Cerebellar nuclear complex (tissue), 1 donor: Measurements from ENCODE around the gene ABAT.

ENCODE experiments used
- DNase-seq, 2 experiments: peaks; one replicate each; lab custom pipeline; 2025; lab: John Stamatoyannopoulos, UW

The ABAT gene

DNA sequence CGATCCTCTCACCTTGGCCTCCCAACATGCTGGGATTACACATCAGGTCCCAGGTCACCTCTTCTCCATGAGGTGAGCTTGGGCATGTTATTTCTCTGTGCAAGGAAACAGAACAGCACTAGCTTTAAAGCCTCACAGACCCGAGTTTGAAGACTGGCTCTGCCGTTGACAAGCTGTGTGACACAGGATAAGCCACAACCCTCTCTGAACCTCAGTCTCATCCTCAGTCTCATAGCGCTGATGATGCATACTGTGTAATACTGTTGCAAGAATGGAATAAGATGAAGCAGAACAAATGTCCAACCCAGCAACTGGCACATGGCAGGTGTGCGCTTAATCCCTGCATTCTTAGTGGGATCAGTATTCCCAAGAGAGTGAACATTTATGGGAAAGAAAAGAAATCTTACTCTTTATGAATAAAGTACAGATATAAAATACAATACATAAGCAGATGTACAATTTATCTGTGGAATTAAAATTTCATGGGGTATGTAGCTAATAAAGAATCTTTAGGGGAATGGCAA is 43.5 kb downstream of the ABAT start:
- no peak for DNase-seq

DNA sequence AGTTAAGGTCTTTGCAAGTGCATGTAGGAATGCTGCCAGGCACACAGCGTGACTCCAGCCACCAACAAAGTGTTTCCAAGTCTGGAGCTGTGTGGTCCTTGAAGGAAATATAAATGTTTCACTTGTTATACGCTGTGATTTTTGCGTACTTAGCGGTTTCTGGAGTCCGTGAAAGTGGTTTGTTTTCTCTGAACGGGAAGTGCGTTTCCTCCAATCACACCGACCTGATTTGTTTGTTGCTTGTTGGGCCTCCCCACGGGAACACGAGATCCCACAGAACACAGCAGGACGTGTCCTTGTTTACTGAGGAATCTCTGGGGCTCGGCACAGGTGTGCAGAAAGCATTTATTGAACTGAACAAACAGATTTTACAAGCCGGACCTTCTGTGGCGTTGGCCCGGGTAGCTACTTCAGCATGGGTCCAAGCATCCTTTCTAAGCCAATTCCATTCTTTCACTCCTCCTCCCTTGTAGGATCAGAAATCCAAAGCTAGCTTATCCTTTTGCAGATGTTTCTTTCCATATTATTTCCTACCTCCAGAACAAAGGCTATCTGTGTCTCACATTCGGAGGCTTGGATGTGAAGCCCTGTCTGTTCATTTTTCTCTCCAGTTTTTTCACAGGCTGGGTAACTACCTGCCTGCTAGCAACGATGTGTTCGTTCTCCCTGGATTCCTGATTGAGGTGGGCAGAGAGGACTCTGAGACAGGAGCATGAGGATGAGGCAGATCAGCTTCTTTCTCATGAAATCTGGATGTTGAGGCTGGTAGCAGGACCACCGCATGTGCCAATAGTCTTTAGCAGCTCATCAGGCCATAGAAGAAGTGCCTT is 44.6 kb downstream of the ABAT start:
- no peak for DNase-seq

DNA sequence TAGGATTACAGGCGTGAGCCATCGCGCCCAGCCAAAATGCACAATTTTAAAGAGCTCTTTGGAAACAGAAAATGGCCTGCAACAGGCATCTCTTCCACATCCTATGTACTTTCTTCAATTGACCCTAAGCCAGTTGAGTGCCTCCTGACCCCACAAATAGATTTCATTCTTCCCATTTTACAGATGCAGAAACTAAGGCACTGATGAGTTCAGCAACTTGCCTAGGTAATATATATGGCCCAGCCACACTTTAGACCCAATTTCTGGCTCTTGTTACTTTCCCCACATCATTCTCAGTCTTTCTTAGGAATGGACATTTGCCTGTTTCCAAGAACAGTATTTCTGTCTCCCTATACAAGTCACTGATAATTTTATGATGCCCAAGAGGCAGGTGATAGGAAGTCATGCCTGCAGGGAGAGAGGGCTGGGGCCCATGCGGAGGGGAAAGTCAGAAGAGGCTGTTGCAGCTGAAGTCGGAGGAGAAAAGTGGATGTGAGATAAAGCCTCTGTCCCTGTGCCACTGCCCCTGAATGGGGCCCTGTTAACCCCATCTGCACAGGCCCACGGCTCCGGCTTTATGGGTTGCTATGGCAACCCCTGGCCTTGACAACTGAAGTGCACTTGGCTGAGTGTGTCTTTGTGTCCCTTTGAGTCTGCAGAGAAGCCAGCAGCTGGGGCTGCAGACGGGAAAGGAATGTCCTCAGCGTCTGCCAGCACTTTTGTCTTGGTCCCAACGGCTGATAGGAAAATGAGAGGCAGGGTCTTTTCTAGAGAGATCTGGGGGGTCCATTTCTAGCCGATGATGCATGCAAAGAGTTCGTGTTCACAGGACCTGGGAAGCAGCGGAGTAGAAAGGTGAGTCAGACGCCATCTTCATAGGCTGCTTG is 45.9 kb downstream of the ABAT start:
- no peak for DNase-seq

DNA sequence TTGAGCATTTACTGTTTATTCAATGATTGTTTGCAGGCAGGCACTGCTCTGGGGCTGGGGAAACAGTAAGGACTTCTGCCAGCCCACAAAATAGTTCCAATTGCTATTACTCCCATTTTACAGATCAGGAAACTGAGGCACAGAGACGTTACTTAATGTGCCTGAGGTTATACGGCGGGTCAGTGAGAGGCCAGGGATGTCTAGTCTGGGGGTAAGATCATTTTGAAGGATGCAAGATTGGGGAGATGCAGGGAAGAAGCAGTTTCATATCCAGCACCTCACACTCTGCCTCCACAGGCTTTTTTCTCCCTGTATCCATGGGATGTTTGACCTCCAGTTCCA is 46.5 kb downstream of the ABAT start:
- DNase-seq = no peak

DNA sequence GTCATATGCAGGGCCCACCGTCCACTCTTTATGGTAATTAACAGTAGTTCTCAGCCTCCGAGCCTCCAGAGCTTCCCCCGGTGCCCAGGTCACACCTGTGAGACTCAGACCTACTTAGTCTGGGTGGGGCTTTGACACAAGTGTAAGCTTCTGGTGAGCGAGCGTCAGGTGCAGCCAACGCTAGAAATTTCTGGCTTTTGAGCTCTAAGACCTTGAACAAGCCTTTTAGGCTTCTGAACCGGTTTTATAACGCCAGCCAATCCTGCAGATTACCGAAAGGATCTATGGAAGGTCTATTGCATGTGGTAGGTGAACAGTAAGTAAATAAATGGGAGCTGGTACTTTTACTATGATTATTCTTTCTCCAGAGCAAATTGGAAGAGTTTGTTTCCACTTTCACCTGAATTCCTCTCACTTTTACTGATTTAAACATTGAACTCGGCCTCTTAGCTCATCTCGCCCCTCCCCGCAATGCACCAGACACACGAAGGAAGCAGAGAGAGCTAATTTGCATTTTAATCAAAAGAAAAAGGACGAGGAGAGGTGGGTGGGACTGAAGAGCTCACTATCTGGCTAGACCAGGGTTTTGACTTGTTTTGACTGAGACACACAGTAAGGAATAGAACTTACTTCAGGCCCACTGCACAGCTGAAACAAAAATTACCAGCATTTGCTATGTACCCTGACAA is 47.1 kb downstream of the ABAT start:
- no peak for DNase-seq

DNA sequence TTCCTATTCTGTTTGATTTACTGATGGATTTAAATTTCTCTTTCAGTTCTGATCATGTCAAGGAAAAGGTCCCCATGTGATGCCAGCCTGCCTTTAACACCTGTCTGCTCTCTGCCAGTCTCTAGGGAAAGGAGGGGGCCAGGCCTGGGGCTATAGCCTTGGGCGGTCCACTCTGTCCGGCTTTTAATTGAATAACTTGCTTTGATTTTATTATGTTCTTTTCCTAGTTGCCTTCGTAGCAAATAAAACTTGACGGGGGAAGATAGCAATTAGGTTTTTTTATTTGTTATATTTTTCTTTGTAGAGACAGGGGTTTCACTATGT is 47.6 kb downstream of the ABAT start:
- DNase-seq = no peak

DNA sequence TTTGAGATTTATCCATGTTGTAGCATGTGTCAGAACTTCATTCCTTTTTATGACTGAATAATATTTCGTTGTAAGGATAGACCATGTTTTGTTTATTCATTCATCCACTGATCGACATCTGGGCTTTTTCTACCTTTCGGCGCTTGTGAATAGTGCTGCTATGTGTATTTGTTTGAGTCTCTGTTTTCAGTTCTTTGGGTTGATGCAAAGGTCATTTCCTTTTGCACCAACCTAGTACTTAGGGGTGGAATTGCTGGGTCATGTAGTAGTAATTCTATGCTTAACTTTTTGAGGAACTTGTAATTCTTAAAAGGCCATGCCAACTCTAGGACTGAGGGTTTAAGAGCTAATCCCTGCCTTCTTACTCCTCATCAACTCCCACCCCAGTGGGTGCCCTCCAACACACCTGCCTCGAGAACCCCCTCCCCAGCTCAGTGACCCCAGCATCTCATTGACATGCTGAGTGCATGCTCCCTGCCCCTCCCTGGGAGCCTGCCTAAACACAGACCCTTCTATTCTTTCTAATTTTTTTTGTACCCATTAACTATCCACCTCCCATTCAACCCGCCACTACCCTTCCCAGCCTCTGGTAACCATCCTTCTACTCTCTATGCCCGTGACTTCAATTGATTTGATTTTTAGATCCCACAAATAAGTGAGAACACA is 51.2 kb downstream of the ABAT start:
- DNase-seq = no peak

DNA sequence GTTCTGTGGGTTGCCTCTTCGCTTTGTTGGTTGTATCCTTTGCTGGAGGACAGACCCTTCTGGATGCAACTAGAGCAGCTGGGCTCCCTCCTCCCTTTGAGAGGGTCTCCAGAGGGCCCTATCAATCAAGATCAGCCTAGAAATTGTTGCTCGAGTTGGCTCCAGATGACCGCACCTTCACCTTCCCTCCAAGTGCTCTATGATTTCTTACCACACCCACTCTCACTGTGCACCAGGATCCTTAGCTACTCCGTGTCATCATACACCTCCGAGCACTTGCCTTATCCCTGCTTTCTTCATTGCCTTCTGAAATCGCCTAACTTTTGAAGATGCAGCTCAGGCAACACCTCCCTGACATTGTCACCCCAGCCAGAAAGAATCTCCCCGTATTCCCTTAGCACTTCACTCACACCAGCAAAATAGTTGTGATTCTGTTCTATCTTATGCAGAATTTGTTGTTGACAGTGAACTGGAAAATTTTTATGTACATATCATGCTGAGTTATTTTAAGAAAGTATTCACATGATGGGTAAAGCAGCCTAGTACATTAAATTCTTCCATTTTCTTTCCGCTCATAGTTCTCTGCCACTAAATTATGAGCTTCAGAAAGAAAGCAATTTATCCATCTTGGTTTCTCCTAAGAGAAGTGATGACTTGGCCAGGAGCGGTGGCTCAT is 52.9 kb downstream of the ABAT start:
- no peak for DNase-seq

DNA sequence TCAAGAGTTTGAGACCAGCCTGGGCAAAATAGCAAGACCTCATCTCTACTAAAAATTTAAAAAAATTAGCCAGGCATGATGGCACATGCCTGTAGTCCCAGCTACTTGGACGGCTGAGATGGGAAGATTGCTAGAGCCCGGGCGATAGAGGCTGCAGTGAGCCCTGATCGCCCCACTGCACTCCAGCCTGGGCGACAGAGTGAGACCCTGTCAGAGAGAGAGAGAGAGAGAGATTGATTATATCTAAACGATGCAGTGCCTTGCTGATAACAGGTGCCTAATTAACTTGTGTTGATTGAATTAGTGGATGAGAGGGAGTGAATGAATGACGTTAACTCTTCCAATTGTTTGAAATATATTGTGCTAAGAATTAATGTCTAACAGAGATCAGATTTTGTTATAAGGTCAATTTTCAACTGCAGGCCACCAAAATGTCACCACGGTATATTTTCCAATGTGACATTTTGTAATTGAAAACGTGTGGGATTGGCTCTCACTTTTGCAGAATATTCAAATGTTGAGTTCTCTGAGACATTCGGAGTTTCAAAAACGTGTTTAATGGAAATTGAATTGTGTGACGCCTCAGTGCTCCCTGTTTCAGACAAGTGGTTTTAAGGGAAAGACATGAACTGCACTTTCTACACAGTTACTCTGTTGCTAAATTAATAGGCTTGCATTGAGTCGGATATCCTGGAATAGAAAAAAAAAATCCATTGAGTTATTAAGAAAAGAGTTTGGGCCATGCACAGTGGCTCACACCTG is 53.6 kb downstream of the ABAT start:
- no peak for DNase-seq

DNA sequence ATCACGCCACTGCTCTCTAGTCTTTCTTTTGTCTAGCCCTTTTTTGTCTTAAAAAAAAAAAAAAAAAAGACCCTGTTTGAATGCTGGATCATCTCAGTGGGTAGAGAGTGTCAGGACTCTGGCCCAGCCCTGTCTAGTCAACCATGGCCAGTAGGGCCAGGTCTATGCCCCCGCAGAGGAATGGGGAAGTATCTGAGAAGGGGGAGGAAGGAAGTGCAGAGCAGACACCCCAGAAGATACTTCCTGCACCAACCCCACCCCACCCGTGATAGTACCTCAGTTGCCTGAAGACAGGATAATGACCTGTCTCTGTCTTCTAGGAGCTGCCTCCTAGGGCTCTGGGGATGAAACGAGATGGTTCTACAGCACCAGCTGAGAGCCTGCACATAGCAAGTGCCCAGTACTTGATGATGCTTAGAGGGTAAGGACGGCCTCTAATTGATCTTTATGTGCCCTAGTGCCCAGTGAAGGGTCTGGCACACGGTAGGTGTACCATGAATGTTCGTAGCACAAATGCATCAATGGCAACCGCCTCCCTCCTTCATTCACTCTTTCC is 55.4 kb downstream of the ABAT start:
- no peak for DNase-seq

DNA sequence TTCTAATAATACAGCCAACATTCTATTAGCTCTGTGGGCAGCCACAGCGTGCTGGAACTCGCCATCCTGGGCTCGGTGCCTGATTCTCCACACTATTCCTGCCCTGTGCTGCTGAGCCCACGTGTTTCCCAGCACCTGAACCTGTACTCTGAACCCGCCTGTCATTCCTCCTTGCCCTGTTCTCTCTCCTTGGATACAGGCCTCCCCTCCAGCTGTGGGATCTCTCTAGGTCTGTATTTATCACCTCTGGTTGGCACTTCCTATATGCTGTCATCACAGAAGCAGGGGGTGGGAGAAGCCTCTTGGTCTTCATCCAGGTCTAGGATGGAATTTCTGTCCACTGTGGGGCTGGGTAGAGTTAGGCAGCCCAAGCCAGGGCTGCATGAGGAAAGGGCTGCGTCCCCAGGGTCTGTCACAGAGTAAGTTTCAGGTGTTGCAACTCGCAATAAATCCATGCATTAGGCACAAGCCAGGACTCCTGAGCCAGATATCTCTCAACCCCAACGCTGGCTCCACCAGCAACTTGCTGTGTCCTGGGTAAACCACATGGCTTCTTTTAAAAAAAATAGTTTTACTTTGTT is 56.0 kb downstream of the ABAT start:
- no peak for DNase-seq

DNA sequence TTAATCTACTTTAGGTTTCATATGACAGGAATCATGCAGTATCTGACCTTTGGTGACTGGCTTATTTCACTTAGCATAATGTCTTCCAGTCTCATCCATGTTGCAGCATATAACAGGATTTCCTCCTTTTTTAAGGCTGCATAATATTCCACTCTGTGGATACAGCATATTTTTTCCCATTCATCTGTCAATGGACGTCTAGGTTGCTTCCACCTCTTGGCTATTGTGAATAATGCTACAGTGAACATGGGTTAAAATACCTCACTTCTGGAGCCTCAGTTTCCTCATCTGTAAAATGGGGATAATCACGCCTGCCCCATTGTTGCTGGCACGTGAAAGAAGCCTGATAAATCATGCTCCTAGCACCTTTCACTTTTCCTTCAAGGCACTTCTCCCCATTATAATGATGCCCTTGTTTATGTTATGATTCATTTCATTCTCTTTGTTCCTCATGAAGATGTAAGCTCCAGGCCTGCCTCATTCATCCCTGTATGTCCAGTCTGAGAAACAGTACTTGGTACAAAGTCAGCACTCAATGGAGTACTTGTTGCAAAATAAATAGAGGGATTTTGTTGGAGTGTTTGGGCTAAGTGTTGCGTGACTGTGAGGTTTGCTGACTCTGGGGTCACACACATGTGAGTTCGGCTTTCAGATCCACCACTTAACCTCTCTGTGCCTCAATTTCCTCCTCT is 59.6 kb downstream of the ABAT start:
- no peak for DNase-seq

DNA sequence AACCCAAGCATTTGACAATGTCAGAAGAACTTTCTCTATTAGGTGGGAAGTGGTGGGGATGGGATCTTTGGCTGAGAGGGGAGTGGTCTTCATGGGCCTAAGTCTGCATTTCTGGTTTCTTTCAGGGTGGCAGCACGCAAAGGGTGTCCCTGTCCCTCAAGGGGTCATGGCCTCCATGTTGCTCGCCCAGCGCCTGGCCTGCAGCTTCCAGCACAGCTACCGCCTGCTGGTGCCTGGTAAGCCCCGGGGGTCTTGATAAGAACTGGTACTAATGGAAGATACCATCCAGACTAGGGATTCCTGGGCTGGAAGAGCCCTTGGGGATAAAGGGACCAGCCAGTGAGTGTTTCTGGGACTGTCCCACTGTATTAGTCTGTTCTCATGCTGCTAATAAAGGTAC is 61.2 kb downstream of the ABAT start:
- no peak for DNase-seq

DNA sequence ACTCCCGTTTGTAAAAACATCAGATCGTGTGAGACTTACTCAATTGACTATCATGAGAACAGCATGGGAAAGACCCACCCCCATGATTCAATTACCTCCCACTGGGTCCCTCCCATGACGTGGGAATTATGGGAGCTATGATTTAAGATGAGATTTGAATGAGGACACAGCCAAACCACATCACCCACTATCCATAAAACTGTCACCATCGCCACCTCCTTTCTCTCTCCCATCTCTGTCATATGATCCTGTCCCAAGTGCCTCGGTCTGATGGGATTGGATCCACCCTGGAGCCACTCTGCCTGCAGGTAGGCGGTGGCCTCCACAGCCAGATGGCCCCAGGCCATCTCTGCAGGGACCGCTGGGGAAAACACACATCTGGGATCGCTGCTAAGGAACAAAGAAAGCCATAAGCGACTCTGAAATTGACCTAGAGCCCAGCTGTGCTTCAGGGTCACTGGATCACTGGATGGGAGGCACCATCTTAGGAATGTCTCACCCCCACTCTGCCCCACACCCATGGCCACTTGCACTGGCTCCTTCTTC is 61.8 kb downstream of the ABAT start:
- no peak for DNase-seq

DNA sequence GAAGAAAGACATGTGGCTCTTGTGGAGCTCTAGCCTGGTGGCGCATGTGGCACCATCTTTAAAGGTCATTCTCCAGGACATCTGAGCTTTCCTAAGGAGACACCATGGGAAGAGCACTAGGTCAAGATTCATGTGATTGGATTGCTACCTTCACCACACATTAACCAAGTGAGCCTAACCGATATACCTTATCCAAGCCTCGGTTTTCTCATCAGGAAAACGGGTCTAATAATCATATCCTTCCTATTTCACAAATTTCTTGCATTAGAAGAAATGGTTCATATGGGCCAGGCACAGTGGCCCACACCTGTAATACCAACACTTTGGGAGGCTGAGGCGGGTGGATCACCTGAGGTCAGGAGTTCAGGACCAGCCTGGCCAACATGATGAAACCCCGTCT is 64.7 kb downstream of the ABAT start:
- DNase-seq = no peak

DNA sequence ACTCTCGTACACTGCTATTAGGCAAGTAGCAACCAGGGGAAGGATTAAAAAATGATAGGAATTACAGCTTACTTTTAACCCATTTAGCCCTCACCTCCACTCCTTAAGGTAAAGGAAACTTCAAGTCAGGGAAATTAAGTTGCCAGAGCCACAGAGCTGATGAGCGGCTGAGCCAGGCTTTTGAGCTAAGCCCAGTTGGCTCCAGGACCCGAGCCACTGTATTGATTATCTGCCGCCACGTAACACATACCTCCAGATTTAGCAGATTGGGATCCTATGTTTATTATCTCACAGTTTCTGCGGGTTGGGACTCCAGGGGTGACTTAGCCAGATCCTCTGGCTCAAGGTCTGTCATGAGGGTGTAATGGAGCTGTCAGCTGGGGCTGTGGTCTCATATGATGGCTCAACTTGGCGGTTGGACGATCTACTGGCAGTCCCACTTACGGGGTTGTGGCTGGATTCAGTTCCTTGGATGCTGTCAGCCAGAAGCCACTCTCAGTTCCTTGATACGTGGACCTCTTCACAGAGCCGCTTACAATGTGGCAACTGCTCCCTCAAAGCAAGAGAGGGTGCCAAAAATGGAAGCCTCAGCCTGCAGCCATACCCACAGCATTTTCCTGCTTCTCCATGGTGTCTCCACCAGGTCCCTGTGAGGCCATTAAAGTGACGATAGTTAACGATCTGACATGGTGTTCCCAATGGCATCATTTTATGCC is 65.7 kb downstream of the ABAT start:
- DNase-seq = no peak

DNA sequence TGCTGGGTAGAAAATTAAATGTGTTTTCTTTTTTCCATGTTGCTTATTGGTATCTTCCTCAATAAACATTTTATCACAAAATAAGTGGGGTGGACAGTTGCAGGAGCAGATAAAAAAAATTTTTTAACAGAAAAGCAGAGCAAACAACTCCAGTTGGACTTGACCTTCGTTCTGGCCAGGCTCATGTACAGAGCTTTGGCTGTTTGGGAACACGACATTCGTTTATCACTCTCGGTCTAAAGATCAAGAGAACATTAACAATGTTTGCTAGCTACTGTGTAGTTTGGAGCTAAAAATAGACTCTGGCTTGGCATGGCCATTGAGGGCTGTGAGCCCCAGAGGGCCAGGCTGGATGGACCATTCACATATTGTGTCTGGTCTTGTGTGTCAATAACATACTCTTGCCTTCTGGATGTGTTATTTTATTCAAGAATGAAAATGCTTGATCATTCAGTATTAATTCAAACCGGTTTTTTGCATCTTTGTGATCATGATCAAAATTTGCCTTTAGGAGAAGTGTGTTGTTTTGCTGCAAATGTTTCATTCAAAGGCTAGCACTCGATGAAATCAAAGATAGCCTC is 66.4 kb downstream of the ABAT start:
- DNase-seq = no peak

DNA sequence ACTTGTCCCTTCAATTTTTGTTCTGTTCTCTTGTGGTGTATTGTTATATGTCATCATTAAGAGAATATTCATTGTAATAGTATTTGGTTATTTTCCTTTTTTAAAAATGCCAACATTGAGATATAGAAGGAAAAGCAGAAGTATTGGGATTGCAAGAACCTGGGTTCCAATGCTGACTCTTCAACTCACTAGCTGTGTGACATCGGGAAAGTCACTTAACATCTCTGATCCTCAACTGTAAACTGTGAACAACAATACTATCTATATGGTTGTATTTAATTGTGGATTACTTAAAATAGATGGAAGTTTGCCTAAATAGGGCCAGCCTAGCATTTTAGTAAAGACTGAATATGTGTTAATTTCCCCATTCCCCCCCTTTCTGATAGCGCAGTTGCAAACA is 67.2 kb downstream of the ABAT start:
- DNase-seq = no peak
